ENCODE results near the gene MAP1LC3A. TPM values are rescaled to one million over a fixed set of nuclear protein-coding genes. Genes with fewer than 3 reads are reported as not detected.

Gene MAP1LC3A
- total RNA-seq, 1 donor from 2014 or later, result 5.5 TPM

DNA sequence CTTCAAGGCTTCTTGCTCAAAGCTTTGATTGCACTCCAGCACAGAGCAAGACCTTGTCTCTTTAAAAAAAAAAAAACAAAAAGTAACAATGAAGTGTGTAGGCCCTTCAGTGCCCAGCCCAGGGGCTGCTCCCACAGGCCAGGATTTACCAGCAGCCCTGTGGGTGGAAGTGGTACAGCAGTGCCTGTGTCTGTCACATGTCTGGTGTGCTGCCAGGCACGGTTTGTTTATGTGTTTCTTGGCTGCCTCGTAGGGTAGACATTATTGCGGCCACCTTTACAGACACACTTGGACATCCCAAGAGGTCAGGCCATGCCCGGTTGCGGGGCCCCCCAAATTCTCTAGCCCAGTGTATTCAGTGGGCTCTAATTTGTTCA, 29.6 kb upstream of the MAP1LC3A start:
- H3K27ac Mint-ChIP-seq, result no peak overlapping the region
- Histone ChIP-seq H3K4me2 (no peak overlapping the region), H4K20me1 (ENCODE audit: low read depth) (peaks cover 57% of the 10 kb centered on the region), H3K36me3 (no peaks in the 10 kb centered on the region), H3F3A (ENCODE audit: low read depth) (no peaks in the 10 kb centered on the region), H3K9me3 (ENCODE audit: low read depth) (no peaks in the 10 kb centered on the region), H3K4me1 (no peaks in the 10 kb centered on the region), H2AFZ (replicated peaks) (no peak overlapping the region), H3K27me3 (no peaks in the 10 kb centered on the region), H3K79me2 (ENCODE audit: low read depth) (peaks cover 22% of the 10 kb centered on the region), H3K4me3 (no peak overlapping the region), H3K9ac (no peak overlapping the region), H3K27ac (no peak overlapping the region)
- DNase-seq (ENCODE audit: low spot score), result no peak
- H3K27me3 Mint-ChIP-seq (ENCODE audit: insufficient read depth, low read depth), result no peaks in the 10 kb centered on the region
- H3K4me3 Mint-ChIP-seq, result no peak overlapping the region
- peaks cover 28% of the 10 kb centered on the region for H3K36me3 Mint-ChIP-seq
- H3K4me1 Mint-ChIP-seq, result peaks cover 13% of the 10 kb centered on the region
- TF ChIP-seq EZH2 (IDR thresholded peaks at IDR 0.05) (no peak), EZH2phosphoT487 (IDR thresholded peaks at IDR 0.05) (no peak)
- TF ChIP-seq, protein P1, sequence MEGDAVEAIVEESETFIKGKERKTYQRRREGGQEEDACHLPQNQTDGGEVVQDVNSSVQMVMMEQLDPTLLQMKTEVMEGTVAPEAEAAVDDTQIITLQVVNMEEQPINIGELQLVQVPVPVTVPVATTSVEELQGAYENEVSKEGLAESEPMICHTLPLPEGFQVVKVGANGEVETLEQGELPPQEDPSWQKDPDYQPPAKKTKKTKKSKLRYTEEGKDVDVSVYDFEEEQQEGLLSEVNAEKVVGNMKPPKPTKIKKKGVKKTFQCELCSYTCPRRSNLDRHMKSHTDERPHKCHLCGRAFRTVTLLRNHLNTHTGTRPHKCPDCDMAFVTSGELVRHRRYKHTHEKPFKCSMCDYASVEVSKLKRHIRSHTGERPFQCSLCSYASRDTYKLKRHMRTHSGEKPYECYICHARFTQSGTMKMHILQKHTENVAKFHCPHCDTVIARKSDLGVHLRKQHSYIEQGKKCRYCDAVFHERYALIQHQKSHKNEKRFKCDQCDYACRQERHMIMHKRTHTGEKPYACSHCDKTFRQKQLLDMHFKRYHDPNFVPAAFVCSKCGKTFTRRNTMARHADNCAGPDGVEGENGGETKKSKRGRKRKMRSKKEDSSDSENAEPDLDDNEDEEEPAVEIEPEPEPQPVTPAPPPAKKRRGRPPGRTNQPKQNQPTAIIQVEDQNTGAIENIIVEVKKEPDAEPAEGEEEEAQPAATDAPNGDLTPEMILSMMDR (IDR thresholded peaks at IDR 0.05), result no peak
- no peaks in the 10 kb centered on the region for H3K9me3 Mint-ChIP-seq

- H3K27ac ChIP-seq, result no peak overlapping the region
- no peaks in the 10 kb centered on the region for H3K9me3 Mint-ChIP-seq
- no peaks in the 10 kb centered on the region for H3F3A ChIP-seq (ENCODE audit: low read depth)
- H3K9ac ChIP-seq, result no peak overlapping the region
- H4K20me1 ChIP-seq (ENCODE audit: low read depth), result peaks cover 49% of the 10 kb centered on the region
- H3K36me3 ChIP-seq, result no peaks in the 10 kb centered on the region
- no peak overlapping the region for H3K27ac Mint-ChIP-seq
- H3K79me2 ChIP-seq (ENCODE audit: low read depth), result peaks cover 14% of the 10 kb centered on the region
- H3K27me3 Mint-ChIP-seq (ENCODE audit: insufficient read depth, low read depth), result no peaks in the 10 kb centered on the region
- H3K4me3 Mint-ChIP-seq, result no peak overlapping the region
- H3K4me3 ChIP-seq, result no peak overlapping the region
- no peaks in the 10 kb centered on the region for H3K27me3 ChIP-seq
- peaks cover 33% of the 10 kb centered on the region for H3K36me3 Mint-ChIP-seq
- no peak overlapping the region for H3K4me2 ChIP-seq
- H3K4me1 ChIP-seq, result no peaks in the 10 kb centered on the region
- peaks cover 13% of the 10 kb centered on the region for H3K4me1 Mint-ChIP-seq
- DNase-seq (ENCODE audit: low spot score), result no peak
- H2AFZ ChIP-seq (replicated peaks), result no peak overlapping the region
- TF ChIP-seq EZH2phosphoT487 (IDR thresholded peaks at IDR 0.05) (no peak), EZH2 (IDR thresholded peaks at IDR 0.05) (no peak)
- TF ChIP-seq, protein P1 (IDR thresholded peaks at IDR 0.05), result no peak
- H3K9me3 ChIP-seq (ENCODE audit: low read depth), result no peaks in the 10 kb centered on the region
Observed at GRCh38 chr20:34529742-34530141, 28.8 kb upstream of the MAP1LC3A start.

DNA sequence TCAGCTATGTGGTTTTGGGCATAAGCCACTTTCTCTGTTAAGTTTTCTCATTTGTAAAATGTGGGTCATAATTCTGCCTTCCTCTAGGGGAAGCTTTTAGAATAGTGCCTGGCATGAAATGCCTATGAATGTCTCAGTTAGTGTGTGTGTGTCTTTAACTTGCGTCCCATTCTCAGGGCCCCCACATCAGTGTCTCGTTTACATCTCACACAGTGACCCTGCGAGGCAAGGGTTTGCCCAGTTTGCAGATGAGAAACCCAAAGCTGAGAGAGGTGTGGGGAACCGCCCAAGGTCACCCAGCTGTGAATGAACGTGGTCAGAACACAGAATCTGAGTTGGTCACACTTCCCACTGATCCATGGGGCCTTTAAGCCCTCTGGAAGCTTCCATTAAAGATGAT, 28.2 kb upstream of the MAP1LC3A start:
- Mint-ChIP-seq H3K27me3 (ENCODE audit: insufficient read depth, low read depth) (no peaks in the 10 kb centered on the region), H3K4me3 (no peak overlapping the region), H3K4me1 (peaks cover 13% of the 10 kb centered on the region), H3K27ac (no peak overlapping the region), H3K9me3 (no peaks in the 10 kb centered on the region), H3K36me3 (peaks cover 35% of the 10 kb centered on the region)
- H3K4me2 ChIP-seq, result no peak overlapping the region
- no peaks in the 10 kb centered on the region for H3K27me3 ChIP-seq
- H3K9ac ChIP-seq, result no peak overlapping the region
- DNase-seq (ENCODE audit: low spot score), result no peak
- no peak overlapping the region for H2AFZ ChIP-seq (replicated peaks)
- H4K20me1 ChIP-seq (ENCODE audit: low read depth), result peaks cover 48% of the 10 kb centered on the region
- H3K36me3 ChIP-seq, result no peaks in the 10 kb centered on the region
- no peaks in the 10 kb centered on the region for H3F3A ChIP-seq (ENCODE audit: low read depth)
- no peaks in the 10 kb centered on the region for H3K4me1 ChIP-seq
- no peak overlapping the region for H3K27ac ChIP-seq
- TF ChIP-seq EZH2phosphoT487 (IDR thresholded peaks at IDR 0.05) (no peak), EZH2 (IDR thresholded peaks at IDR 0.05) (no peak)
- TF ChIP-seq, protein P1 (IDR thresholded peaks at IDR 0.05), result no peak
- no peaks in the 10 kb centered on the region for H3K9me3 ChIP-seq (ENCODE audit: low read depth)
- H3K79me2 ChIP-seq (ENCODE audit: low read depth), result peaks cover 8% of the 10 kb centered on the region
- H3K4me3 ChIP-seq, result no peak overlapping the region

Data from neural progenitor cell (in vitro differentiated cells).